GM08714 (cell line): ENCODE measurements around the gene HMG20A.

Experiments used
- H3K4me3 ChIP-seq: fragments of 200-500 bp; sonication (Bioruptor generic); 2 replicates; pipeline ENCODE4 v1.5.1; 2014; ENCODE audit warnings: mild to moderate bottlenecking, low read length, inconsistent platforms
- ZNF274 ChIP-seq: IDR thresholded peaks from 2 replicates; pipeline ENCODE4 v1.6.1; 2012; ENCODE audit warnings: mild to moderate bottlenecking, low read depth, low read length

The HMG20A gene

DNA sequence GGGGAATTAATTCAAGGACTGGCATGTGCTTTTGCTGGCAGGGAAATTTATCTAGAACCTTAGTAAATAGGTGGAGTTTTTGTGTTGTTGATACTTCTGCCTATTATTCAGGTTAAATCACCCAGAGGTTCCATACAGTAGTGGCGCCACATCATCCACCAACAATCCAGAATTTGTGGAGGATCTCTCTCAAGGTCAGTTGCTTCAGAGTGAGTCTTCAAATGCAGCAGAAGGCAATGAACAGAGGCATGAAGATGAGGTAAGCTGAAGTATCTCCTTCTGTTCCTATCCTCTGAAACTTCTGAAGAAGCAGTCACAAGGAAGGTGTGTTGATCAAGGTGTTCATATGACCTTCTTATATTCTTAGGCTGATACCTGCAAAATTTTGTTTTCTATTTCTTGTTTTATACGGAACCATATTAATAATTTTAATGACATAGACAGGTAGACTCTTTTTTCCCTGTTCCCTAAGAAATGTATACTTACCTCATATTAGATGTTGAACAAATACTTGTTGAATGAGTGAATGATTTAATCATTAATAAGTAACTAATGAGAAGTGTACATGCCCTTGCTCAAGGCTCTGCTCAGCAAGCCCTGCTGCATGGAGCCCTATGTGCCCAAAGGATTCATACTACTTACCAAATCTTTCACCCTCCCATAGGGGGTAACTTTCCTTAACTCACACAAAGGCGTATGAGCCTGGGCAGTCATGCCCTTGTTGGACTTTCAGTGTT lies 43.6 kb downstream of the HMG20A start:
- TF ChIP-seq ZNF274, result no peak
- H3K4me3 ChIP-seq, result no peak overlapping the region

GRCh38 chr15:77466521-77466920 lies 45.8 kb downstream of the HMG20A start:
- H3K4me3 ChIP-seq, result no peak overlapping the region
- no peak for TF ChIP-seq ZNF274

- H3K4me3 ChIP-seq, result no peak overlapping the region
- no peak for TF ChIP-seq ZNF274
Measured at GRCh38 chr15:77468896-77469295, 48.2 kb downstream of the HMG20A start.

- TF ChIP-seq ZNF274, result no peak
- no peak overlapping the region for H3K4me3 ChIP-seq
Measured at GRCh38 chr15:77470235-77470634, 49.5 kb downstream of the HMG20A start.

GRCh38 chr15:77473328-77473727 lies 52.6 kb downstream of the HMG20A start:
- H3K4me3 ChIP-seq, result no peak overlapping the region
- no peak for TF ChIP-seq ZNF274

GRCh38 chr15:77474310-77474988 lies 53.8 kb downstream of the HMG20A start:
- no peak for TF ChIP-seq ZNF274
- no peak overlapping the region for H3K4me3 ChIP-seq

- TF ChIP-seq ZNF274, result no peak
- no peak overlapping the region for H3K4me3 ChIP-seq
Measured at GRCh38 chr15:77475001-77475400, 54.3 kb downstream of the HMG20A start.

DNA sequence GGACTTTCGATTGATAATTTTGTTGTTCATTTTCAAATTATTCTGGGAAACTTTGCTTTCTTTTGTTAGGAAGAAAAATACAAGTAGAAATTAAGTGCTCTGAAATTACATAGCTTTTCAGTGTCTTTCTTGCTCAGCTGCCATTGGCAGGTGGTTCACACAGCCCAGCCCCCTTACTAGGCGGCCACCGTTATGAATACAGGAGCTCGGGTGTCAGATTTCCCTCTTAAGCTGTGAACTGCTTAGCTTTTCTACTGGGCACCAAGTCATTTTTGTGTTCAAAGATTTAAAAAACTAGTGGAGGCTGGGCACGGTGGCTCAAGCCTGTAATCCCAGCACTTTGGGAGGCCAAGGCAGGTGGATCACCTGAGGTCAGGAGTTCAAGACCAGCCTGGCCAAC lies 55.2 kb downstream of the HMG20A start:
- TF ChIP-seq ZNF274, result no peak
- H3K4me3 ChIP-seq, result no peak overlapping the region

- TF ChIP-seq ZNF274, result no peak
Measured at GRCh38 chr15:77476995-77477394, 56.3 kb downstream of the HMG20A start.

DNA sequence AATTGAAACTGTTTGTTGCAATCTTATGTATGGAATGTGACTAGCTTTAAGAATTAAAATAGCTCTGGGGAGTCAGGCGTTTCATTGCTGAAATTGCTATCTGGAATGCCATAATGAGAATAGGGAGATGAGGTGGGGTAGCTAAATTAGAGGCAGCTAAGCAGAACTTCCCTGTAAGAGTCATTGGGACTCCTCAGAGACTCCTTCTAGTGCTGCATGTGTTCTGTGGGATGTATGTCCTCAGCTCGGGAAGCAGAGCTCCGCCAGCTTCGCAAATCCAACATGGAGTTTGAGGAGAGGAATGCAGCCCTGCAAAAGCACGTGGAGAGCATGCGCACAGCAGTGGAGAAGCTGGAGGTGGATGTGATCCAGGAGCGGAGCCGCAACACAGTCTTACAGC lies 57.4 kb downstream of the HMG20A start:
- no peak overlapping the region for H3K4me3 ChIP-seq
- no peak for TF ChIP-seq ZNF274

More at GRCh38 chr15:77476995-77477394, 56.3 kb downstream of the HMG20A start:
- no peak overlapping the region for H3K4me3 ChIP-seq

GRCh38 chr15:77479015-77479414 lies 58.3 kb downstream of the HMG20A start:
- no peak for TF ChIP-seq ZNF274
- H3K4me3 ChIP-seq, result no peak overlapping the region

DNA sequence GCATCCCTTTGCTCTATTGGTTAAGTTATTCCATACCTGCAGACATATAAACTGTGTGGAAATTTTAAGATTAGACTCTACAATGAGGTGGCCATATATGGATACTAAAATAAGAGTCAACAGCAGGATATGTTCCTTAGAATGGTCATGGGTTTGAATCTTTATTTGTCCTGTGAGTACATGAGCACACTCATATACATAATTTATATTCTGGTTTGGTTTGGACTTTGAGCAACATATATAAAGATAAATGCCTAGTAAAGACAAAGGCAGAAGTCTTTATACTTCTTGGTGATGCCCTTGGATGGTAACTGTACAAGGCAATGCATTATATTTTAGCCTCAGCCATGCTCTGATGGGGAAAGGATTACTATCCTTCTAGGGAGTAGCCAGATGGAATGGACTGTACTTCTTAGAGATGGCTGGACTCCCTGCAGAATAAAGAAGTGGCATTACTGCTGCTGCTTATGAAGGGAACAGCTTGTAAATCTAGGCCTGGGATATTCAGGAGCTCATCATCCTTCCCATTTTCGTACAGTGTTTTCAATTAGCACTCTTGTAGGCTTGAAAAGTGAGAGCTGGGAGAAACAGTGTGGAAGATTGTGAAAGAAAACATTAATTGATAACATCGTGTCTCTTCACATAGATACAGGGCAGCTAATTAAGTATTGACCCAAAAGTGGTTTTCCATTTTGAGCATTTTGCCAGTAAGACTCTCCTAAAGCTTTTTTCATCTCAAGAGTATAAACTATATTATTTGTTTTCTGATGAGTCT lies 60.4 kb downstream of the HMG20A start:
- no peak for TF ChIP-seq ZNF274
- no peak overlapping the region for H3K4me3 ChIP-seq

GRCh38 chr15:77481670-77482069 lies 61.0 kb downstream of the HMG20A start:
- no peak for TF ChIP-seq ZNF274
- H3K4me3 ChIP-seq, result no peak overlapping the region

DNA sequence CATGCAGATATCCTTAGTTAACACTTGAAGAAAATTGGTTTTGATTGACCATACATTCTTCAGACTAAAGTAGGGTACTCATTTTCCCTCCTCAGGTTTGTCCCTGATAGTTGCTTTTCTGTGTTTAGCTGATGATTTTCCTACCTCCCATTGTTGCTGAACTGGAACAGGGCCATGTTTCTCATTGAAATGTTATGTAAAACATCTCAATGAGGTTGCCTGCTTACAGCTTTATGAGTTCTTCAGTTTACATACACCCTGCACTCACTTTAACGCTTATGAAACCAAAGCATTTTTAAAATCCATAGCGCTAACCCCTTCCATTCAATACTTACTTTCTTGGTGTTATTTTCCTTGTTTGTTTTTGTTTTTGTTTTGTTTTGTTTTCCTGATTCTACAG lies 61.9 kb downstream of the HMG20A start:
- TF ChIP-seq ZNF274, result no peak
- H3K4me3 ChIP-seq, result no peak overlapping the region
